ENCODE data around the gene NDUFB7.
"Not testable (repeated sequence)": the region's sequence is repeated elsewhere in the genome, so short reads cannot be mapped to it uniquely, and the experiment has no call there.

NDUFB7 gene

DNA sequence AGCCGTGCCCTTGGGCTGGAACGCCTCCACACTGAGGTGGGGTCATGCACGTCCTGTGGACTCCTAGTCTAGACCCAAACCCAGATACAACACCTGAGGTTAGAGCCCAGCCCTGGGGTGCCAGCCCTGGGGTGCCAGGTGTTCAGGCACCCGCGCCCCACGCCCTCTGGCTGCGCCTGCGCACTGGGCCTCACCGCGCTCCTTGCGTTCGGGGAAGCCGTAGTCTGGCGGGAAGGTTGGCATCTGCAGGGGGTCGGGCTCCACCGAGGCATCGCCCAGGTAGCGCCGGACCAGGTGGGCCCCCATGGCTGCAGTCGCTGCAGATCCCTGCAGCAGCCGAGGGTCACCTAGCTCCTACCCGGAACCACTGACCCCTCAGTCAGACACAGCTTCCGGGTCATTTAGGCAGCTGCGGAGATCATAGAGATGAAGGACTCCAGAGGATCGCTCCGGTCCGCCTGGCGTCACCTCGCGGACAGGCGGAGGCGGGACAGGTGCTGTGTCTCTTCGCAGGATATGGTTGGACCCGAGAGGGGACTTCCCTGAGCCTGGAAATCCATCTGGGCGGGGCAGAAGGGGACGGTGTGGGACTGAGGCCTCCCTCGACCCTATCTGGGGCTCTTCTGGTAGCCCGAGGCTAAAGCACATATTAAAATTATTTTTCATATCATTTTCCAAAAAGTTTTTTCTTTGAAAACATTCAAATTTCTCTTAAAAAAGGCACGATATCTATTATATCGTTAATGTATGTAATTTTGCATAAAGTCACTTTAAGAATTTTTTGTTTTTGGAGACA lies at the start of gene NDUFB7:
Gene NDUFB7, minus strand, starts transcription at position 372 of the 796 bp plus-strand sequence. Its CDS starts 66 bp downstream, at position 306.
- peak; percentile 67 to 83 (median 76) for DNase-seq (ENCODE audit: low read depth in 2 of 3, low spot score in 2 of 3)

GRCh38 chr19:14619404-14619803 lies 47.5 kb upstream of the NDUFB7 start:
- no peak for DNase-seq (ENCODE audit: low read depth in 2 of 3, low spot score in 2 of 3)

- no peak for DNase-seq (ENCODE audit: low read depth in 2 of 3, low spot score in 2 of 3)
Measured at GRCh38 chr19:14616407-14616806, 44.5 kb upstream of the NDUFB7 start.

- no peak for DNase-seq (ENCODE audit: low read depth in 2 of 3, low spot score in 2 of 3)
Measured at GRCh38 chr19:14615623-14616022, 43.8 kb upstream of the NDUFB7 start.

DNA sequence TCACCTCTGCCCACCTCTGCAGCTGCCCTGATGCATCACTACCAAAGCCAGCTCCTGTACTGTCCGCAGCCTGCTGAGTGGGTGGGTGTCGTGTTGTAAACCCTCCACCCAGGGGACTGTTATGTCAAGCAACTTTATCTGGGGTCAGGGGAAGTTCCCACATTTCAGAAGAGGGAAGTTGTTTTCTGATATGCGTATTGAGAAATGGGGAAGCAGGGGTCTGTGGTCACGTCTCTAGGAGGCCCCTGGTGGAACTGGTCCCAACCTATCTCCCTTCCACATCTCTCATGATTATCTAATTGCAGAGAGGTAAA lies 42.2 kb upstream of the NDUFB7 start:
- no peak for DNase-seq (ENCODE audit: low read depth in 2 of 3, low spot score in 2 of 3)

- not testable (repeated sequence) for DNase-seq (ENCODE audit: low read depth in 2 of 3, low spot score in 2 of 3)
Measured at GRCh38 chr19:14613399-14614098, 41.7 kb upstream of the NDUFB7 start.

GRCh38 chr19:14612657-14613056 lies 40.8 kb upstream of the NDUFB7 start:
- DNase-seq (ENCODE audit: low read depth in 2 of 3, low spot score in 2 of 3), result no peak

- not testable (repeated sequence) for DNase-seq (ENCODE audit: low read depth in 2 of 3, low spot score in 2 of 3)
Measured at GRCh38 chr19:14612242-14612641, 40.4 kb upstream of the NDUFB7 start.

- no peak for DNase-seq (ENCODE audit: low read depth in 2 of 3, low spot score in 2 of 3)
Measured at GRCh38 chr19:14611051-14611450, 39.2 kb upstream of the NDUFB7 start.

- no peak for DNase-seq (ENCODE audit: low read depth in 2 of 3, low spot score in 2 of 3)
Measured at GRCh38 chr19:14606627-14607026, 34.8 kb upstream of the NDUFB7 start.

DNA sequence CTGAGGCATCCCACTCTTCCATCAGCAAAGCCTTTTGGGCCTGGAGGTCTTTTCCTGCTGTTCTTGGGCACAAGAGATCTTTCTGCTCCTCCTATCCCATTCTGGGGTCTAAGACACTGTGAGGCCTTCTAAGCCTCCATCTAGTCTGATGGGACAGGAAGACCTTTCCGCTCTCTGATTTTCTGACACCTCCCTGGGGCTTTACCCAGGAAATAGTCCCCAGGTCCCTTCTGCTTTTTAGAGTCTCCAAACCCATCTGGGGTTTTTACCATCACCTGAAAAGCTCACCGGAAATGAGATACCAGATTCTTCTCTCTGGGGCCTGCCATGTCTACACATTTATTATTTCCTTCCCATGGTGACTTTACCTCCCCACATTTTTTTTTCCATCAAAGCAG lies 32.1 kb upstream of the NDUFB7 start:
- DNase-seq (ENCODE audit: low read depth in 2 of 3, low spot score in 2 of 3), result no peak

GRCh38 chr19:14599548-14600147 lies 27.8 kb upstream of the NDUFB7 start:
- no peak for DNase-seq (ENCODE audit: low read depth in 2 of 3, low spot score in 2 of 3)

DNA sequence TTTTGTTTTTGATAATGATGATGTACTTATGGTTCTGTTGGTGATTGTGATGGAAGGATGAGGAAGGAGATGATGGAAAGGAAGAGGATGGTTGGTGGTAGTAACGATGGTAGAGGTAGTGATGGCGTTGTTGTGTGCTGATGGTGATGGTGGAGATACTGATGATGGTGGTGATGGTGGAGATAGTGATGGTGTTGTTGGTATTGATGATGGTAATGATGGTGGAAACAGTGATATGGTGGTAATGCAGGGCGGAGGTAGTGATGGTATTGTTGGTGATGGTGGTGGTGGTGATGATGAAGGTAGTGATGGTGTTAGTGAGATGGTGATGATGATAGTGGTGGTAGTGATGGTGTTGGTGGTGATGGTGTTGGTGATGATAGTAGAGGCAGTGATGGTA lies 23.7 kb upstream of the NDUFB7 start:
- DNase-seq (ENCODE audit: low read depth in 2 of 3, low spot score in 2 of 3), result no peak

- not testable (repeated sequence) for DNase-seq (ENCODE audit: low read depth in 2 of 3, low spot score in 2 of 3)
Measured at GRCh38 chr19:14589433-14589832, 17.6 kb upstream of the NDUFB7 start.

DNA sequence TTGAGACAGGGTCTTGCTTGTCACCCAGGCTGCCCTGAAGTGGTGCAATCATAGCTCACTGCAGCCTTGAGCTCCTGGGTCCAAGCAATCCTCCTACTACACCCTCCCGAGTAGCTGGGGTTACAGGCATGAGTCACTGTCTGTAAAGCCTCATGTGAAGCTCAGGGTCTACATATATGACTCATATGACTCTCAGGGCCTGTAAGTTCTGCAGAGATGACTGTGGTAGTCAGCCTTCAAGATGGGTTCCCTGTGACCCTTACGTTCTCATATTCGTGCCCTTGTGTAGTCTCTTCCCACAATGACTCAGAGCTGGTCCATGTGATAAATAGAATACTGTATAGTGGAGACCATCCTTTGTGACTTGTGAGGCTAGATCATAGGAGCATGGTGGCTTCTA lies 13.3 kb upstream of the NDUFB7 start:
- DNase-seq (ENCODE audit: low read depth in 2 of 3, low spot score in 2 of 3), result not testable (repeated sequence)

GRCh38 chr19:14584372-14584771 lies 12.5 kb upstream of the NDUFB7 start:
- not testable (repeated sequence) for DNase-seq (ENCODE audit: low read depth in 2 of 3, low spot score in 2 of 3)

- DNase-seq (ENCODE audit: low read depth in 2 of 3, low spot score in 2 of 3), result no peak
Measured at GRCh38 chr19:14582894-14583340, 11.1 kb upstream of the NDUFB7 start, which contains the start of gene CLEC17A. TSS of gene CLEC17A (plus strand) at chr19:14583084. CDS start at chr19:14583161, 77 bp downstream.

DNA sequence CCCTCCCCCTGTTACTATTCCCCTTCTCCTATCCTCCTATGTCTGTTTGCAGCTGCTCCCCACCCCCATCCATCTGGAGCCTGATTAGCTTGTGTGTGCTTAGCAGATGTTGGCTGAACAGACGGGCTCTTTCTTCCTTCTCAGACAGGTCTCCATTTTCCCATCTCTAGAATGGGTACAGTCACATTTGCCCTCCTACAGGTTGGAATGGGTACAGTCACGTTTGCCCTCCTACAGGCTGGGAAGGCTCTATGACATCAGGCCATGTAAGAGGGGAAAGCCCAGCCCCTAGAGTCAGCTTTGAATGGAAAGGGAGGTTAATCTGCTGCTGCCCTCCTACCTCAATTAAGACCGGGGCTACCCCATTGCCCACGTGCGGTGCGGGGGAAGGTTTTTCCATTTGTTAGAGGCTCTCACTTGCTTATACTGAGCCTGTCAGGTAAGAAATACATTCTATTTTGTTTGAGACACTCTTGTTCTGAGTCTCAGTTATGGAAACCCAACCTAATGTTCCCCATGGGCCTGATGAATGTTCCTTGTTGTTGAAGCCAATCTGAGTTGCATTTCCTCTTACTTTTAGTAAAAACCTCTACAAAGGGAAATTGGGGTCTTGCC lies 8.9 kb upstream of the NDUFB7 start:
- DNase-seq (ENCODE audit: low read depth in 2 of 3, low spot score in 2 of 3), result no peak

DNA sequence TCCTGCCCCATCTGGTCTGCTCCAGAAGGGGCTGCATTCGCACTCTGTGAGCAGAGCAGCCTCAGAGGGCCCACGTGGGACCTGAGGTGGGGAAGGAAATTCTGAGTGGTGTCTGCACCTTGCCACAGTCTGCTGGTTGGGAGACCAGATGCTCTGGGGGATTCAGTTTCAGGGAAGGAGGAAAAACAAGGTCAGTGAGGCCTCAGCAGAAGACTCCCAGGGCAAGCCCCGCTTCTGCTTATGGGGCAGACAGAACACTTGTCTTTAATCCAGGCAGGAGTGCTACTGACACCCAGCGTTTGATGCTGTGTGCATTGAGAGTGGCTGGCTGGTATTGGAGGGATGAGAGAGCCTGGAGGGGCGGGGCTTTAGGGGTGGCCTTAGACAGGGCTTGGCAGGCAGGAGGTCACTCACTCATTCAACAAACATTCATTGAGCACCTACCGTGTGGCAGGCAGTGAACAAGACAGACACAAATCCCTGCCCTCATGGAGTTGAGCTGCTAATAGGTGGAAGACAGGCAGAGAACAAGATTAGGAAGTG lies 6.1 kb upstream of the NDUFB7 start:
- no peak for DNase-seq (ENCODE audit: low read depth in 2 of 3, low spot score in 2 of 3)

DNA sequence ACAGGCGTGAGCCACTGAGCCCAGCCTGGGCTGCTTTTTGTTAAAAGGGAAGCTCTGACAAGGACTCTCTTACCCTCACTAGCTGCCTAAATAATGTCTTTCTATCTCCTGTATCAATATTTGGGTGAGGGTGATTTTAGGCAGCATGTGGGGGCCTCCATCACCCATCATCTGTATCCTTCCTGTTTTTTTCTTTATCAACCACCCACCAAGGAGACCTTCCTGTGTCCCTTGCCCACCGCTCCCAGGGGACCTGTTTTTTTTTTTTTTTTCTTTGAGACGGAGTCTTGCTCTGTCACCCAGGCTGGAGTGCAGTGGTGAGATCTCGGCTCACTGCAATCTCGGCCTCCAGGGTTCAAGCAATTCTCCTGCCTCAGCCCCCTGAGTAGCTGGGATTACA lies 5.4 kb upstream of the NDUFB7 start:
- DNase-seq (ENCODE audit: low read depth in 2 of 3, low spot score in 2 of 3), result no peak

GRCh38 chr19:14576363-14576762 lies 4.5 kb upstream of the NDUFB7 start:
- DNase-seq (ENCODE audit: low read depth in 2 of 3, low spot score in 2 of 3), result no peak

Data from activated CD8-positive, alpha-beta memory T cell treated with anti-CD3 and anti-CD28 coated beads for 48 hours (primary cell).